Measurements from ENCODE around the gene CHD6.

GRCh38 chr20:41507436-41507835, 110.7 kb downstream of the CHD6 start:
- TF ChIP-seq EP300 (IDR thresholded peaks at IDR 0.05) (no peak), CTCF (IDR thresholded peaks at IDR 0.05) (no peak)

Measured in sigmoid colon (tissue), 4 donors.